Cardiac muscle cell (in vitro differentiated cells and primary cell): Measurements from ENCODE around the gene TIMM21. TPM values are rescaled to one million over a fixed set of nuclear protein-coding genes. Genes with fewer than 3 reads are reported as not detected.

ENCODE experiments used
- DNase-seq, 2 donors: peaks; one replicate each; pipeline versions ENCODE4 v3.0.0 to v3.0.0-alpha.2; 2010 to 2017; ENCODE audit warnings: low read depth in 1 of 2, low spot score in 1 of 2
- H3K27ac ChIP-seq: fragments of 200-600 bp; sonication (generic); 2 replicates; pipeline ENCODE4 v1.5.1; 2016
- H3K27me3 ChIP-seq: fragments of 200-600 bp; sonication (generic); 2 replicates; pipeline ENCODE4 v1.6.0; 2016; ENCODE audit warnings: control low read depth
- H3K36me3 ChIP-seq: fragments of 200-600 bp; sonication (generic); 2 replicates; pipeline ENCODE4 v1.5.1; 2016; ENCODE audit warnings: control low read depth
- H3K4me1 ChIP-seq: fragments of 200-600 bp; sonication (generic); 2 replicates; pipeline ENCODE4 v1.8.1; 2017; ENCODE audit warnings: low read depth, mild to moderate bottlenecking, mixed run types
- H3K4me3 ChIP-seq: fragments of 200-600 bp; sonication (generic); 2 replicates; pipeline ENCODE4 v1.5.1; 2016; ENCODE audit warnings: mild to moderate bottlenecking
- H3K9me3 ChIP-seq: fragments of 200-600 bp; sonication (generic); 2 replicates; pipeline ENCODE4 v1.5.1; 2017; ENCODE audit warnings: low read depth, mild to moderate bottlenecking, control low read depth
- polyA plus RNA-seq: library from polyadenylated mRNA; unstranded; fragments of >200 nt; fragmentation: Nextera tagmentation; extraction: Ambion mirVana; gene quantifications from 2 replicates; pipeline ENCODE4 v1.2.1, GENCODE V29; 2016
- total RNA-seq: library from RNA; depleted of rRNA; stranded (reverse); fragments of >200 nt; gene quantifications from 2 replicates; pipeline ENCODE4 v1.2.3, GENCODE V29; 2016
- TF ChIP-seq, protein P1 (sequence below): IDR thresholded peaks from 2 replicates; pipeline ENCODE4 v1.5.1; 2012; ENCODE audit warnings: low read depth, mild to moderate bottlenecking, low read length

Gene TIMM21
- total and polyA plus RNA-seq, 2 experiments from 2014 or later = 30.9 to 147 TPM

DNA sequence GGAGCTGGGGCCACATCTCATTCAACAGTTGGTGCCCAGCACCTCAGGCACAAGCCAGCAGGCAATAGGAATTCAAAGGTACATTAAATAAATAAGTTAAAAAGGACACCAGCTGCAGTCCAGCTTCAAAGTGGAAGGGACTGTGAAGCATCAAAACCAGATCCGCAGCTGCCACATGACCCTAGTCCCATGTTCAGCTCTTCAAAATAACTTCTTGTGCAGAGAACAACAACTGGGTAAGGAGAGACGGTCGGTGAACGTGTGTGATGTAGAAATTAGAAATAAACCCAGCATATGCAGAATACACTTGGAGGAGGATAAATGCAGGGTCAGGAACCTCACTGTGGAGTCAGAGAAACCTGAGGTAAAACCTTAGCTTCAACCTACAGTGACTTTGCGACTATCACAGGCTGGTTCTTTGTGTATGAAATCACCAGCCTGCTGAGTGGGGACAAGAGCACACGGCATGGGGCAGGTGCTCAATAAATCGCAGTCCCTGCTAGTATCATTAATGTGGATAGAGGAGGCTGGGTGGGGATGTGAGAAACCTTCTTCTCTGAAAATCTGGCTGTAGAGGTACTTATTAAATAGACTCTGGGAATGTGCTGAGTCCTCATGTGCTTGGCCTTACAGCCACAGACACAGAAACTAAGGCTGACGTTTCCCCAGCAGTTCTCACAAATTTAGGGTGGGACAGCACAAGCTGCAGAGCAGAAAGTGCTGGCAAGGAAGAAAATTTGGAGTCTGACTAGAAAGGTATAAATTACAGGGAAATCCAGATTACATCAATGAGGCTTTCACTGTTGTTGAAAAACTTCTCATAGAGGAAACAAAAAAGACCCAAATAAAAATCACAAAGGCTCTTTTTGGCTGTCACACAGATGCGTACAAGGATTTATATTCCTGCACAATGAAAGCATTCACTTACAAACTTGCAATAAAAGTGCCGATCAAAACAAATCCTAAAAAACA, 21.4 kb upstream of the TIMM21 start:
- H3K36me3 ChIP-seq = no peaks in the 10 kb centered on the region
- H3K27ac ChIP-seq = no peak overlapping the region
- H3K4me3 ChIP-seq = no peak overlapping the region
- no peaks in the 10 kb centered on the region for H3K27me3 ChIP-seq
- no peaks in the 10 kb centered on the region for H3K4me1 ChIP-seq
- DNase-seq = no peak
- H3K9me3 ChIP-seq = no peaks in the 10 kb centered on the region
- TF ChIP-seq, protein P1, sequence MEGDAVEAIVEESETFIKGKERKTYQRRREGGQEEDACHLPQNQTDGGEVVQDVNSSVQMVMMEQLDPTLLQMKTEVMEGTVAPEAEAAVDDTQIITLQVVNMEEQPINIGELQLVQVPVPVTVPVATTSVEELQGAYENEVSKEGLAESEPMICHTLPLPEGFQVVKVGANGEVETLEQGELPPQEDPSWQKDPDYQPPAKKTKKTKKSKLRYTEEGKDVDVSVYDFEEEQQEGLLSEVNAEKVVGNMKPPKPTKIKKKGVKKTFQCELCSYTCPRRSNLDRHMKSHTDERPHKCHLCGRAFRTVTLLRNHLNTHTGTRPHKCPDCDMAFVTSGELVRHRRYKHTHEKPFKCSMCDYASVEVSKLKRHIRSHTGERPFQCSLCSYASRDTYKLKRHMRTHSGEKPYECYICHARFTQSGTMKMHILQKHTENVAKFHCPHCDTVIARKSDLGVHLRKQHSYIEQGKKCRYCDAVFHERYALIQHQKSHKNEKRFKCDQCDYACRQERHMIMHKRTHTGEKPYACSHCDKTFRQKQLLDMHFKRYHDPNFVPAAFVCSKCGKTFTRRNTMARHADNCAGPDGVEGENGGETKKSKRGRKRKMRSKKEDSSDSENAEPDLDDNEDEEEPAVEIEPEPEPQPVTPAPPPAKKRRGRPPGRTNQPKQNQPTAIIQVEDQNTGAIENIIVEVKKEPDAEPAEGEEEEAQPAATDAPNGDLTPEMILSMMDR = no peak

DNA sequence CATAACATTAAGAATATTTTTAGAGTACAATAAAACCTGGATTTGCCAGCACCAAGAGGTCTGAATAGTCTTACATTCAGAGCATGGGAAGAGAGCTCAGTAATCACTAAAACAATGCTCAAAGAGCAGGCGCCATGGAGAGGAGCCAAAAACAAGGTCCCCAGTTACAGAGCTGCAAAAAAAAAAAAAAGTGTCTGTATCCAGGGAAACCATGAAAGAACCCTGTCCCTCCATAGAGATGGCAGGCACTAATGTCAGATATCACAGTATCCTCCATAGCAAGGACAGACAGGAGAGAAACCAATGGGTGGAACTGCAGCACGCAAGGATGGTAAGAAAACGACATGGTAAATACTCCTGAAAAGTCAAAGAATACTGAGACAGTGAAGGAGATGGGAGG, 20.2 kb upstream of the TIMM21 start:
- H3K27ac ChIP-seq = no peak overlapping the region
- H3K9me3 ChIP-seq = no peaks in the 10 kb centered on the region
- no peak overlapping the region for H3K4me3 ChIP-seq
- no peaks in the 10 kb centered on the region for H3K36me3 ChIP-seq
- H3K4me1 ChIP-seq = no peaks in the 10 kb centered on the region
- no peak for DNase-seq
- no peaks in the 10 kb centered on the region for H3K27me3 ChIP-seq
- TF ChIP-seq, protein P1 = no peak

DNA sequence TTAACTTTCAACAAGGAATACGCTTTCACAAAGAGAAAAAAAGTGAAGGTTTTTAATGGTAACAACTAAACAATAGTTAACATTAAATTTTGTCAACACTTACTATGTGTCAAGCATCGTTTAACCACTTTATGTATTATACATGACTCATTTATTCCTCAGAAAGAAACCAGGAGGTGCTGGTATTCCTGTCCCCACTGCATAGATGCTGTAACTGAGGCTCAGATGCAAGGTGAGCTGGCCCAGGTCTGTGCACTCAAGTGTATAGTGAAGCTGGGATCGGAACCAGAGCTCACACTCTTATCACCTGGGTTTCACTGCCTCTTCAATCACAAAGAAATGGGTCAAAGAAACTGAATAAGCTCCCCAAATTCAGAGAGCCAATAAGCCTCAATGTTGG, 17.2 kb upstream of the TIMM21 start:
- H3K27ac ChIP-seq = no peak overlapping the region
- H3K4me1 ChIP-seq = no peaks in the 10 kb centered on the region
- H3K36me3 ChIP-seq = no peaks in the 10 kb centered on the region
- no peaks in the 10 kb centered on the region for H3K9me3 ChIP-seq
- no peak for DNase-seq
- TF ChIP-seq, protein P1 = no peak
- H3K4me3 ChIP-seq = no peak overlapping the region
- no peaks in the 10 kb centered on the region for H3K27me3 ChIP-seq

DNA sequence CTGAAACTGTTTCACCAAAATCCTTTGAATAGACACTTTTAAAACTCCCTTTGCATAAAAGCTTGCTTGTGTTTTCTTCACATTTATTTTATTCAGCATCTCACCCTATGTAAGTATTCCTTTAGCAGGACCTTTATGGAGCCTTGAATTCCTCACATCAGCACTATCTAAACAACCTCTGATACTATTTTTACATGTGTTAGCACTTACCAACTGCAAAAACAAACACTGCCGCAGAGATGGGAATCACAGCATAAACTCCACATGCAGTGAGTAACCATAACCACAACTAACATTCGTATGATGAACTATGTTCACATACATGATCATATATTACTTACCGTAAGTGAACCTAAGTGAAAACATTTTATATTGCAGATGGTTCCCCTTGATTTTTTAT, 16.1 kb upstream of the TIMM21 start:
- H3K36me3 ChIP-seq = no peaks in the 10 kb centered on the region
- no peak for DNase-seq
- H3K4me1 ChIP-seq = no peaks in the 10 kb centered on the region
- H3K27ac ChIP-seq = no peak overlapping the region
- no peaks in the 10 kb centered on the region for H3K27me3 ChIP-seq
- H3K4me3 ChIP-seq = no peak overlapping the region
- TF ChIP-seq, protein P1 = no peak
- no peaks in the 10 kb centered on the region for H3K9me3 ChIP-seq

DNA sequence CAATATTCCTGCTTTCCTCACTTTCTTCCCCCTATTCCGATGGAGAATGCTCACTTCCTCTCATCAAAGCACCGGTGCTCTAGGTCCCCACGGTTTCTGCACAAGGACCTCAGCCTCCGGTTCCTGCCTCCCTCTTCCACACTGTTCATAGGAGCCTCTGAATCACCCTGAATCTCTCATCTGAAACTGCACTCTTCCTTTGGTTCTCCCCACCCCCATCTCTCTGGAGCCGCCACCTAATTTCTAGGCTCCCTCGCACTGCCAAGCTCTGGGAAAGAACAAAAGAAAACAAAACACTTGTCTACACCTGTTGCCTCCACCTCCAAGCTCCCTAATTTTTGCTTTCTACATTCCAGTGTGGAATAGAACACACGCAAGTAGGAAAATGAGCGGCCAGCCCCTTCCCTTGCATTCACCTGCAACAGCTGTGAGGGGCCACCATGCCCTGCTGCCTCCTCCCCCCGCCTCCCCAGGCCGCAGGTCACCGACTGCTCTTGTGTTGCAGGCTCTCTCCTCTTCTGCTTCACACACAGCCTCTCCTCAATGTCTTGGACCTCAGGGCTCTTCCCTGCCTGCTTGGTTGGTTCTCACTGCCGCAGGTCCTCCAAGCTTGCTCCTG, 10.3 kb upstream of the TIMM21 start:
- Histone ChIP-seq H3K36me3 (no peaks in the 10 kb centered on the region), H3K4me3 (no peak overlapping the region), H3K27ac (no peak overlapping the region), H3K27me3 (no peaks in the 10 kb centered on the region), H3K4me1 (peaks cover 2% of the 10 kb centered on the region), H3K9me3 (no peaks in the 10 kb centered on the region)
- no peak for DNase-seq
- TF ChIP-seq, protein P1 = no peak
